HG03064 (cell line): ENCODE results near the gene ZNF740.
"Not testable (repeated sequence)": the region's sequence is repeated elsewhere in the genome, so short reads cannot be mapped to it uniquely, and the experiment has no call there.

ENCODE experiments used
- ATAC-seq: cut with Tn5 transposase; IDR thresholded peaks from one replicate; pipeline ENCODE4 v1.9.1; 2021; ENCODE audit warnings: low read depth; ENCODE audit not compliant: unreplicated experiment

The ZNF740 gene, protein sequence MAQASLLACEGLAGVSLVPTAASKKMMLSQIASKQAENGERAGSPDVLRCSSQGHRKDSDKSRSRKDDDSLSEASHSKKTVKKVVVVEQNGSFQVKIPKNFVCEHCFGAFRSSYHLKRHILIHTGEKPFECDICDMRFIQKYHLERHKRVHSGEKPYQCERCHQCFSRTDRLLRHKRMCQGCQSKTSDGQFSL

DNA sequence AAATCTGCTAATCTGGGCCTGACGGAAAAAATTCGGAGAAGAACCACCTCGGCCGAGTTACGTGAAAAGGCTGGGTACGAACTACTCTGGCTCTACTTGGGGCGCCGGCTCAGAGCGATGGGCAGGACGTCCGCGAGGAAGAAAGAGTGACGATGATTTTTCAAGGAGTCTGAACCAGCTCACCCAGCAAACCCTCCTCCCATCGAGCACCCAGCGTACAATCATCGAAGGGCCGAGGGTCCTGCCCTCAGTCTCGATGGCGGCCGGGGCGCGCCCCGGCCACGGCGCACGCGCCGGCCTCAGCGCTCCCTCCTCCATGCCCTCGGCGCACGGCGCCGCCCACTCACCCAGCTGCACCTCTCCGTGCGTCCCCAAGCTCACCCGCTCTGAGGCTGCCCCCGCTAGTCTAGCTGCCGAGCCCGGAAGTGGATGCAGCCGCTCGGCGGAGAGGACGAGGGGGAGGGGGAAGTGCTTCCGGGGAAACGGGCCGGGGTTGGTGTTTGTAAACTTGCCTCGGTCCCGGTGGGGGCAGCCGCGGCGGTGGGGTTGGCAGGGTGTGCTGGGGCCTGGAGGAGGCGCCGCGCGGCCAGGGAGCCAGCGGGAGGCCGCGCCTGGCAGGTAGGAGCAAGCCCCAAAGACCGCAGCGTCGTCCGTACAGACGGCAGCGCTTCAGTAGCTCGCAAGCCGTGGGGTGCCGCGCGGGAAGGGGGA lies at the start of gene ZNF740, which contains the start of gene CSAD:
Gene ZNF740, plus strand, starts transcription at position 503 of the 711 bp plus-strand sequence. CDS start 1,262 bp downstream, outside the sequence.
Gene CSAD, minus strand, starts transcription at position 706 of the 711 bp plus-strand sequence. CDS start 7,455 bp downstream, outside the sequence.
- peak; percentile 95 for ATAC-seq

DNA sequence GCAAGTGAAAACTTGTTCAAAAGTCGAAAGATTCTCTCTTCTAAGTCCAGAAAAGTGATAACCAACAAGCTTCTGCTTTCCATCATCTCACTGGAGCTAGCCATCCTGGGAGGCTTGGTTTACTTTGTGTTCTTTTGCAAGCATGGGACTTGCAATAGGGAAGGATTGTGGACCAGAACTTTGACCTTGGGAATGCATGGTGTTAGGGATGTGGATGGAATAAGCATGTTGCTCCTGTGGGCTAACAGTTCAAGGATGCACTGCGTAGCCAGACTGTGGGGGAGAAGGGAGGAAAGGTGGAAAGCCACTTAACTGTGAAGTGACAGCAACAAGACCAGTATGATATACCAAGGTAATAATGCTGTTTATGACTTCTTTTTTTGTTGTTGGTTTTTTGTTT lies 48.7 kb upstream of the ZNF740 start:
- no peak for ATAC-seq

DNA sequence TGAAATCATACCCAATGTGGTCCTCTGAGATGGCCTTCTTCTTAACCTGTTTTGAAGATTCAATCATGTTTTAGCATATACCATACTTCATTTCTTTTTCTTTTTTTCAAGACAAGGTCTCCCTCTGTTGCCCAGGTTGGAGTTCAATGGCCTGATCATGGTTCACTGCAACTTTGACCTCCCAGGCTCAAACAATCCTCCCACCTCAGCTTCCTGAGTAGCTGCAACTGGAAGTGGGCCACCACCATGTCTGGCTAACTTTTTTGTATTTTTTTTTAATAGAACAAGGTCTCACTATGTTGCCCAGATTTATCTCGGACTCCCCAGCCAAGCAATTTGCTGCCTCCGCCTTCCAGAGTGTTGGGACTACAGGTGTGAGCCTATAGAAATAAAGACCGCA lies 46.8 kb upstream of the ZNF740 start:
- no peak for ATAC-seq

DNA sequence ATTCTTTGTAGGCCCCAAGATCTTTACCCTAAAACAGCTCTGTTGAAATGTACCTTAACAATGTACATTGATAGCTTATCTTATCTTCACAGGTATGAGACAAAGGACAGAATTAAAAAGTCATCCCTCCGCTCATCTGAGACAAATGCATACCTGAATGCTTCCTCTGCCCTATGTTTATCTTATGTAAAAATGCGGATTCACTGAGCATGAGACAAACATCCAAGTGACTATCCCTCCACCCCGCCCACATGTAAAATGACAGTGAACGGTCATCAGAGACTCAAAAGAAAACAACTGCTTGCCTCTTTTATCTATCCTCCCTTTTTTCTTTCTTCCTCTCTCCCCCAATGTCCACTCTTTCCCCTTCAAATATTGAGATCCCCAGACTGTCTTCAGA lies 37.2 kb upstream of the ZNF740 start:
- no peak for ATAC-seq

DNA sequence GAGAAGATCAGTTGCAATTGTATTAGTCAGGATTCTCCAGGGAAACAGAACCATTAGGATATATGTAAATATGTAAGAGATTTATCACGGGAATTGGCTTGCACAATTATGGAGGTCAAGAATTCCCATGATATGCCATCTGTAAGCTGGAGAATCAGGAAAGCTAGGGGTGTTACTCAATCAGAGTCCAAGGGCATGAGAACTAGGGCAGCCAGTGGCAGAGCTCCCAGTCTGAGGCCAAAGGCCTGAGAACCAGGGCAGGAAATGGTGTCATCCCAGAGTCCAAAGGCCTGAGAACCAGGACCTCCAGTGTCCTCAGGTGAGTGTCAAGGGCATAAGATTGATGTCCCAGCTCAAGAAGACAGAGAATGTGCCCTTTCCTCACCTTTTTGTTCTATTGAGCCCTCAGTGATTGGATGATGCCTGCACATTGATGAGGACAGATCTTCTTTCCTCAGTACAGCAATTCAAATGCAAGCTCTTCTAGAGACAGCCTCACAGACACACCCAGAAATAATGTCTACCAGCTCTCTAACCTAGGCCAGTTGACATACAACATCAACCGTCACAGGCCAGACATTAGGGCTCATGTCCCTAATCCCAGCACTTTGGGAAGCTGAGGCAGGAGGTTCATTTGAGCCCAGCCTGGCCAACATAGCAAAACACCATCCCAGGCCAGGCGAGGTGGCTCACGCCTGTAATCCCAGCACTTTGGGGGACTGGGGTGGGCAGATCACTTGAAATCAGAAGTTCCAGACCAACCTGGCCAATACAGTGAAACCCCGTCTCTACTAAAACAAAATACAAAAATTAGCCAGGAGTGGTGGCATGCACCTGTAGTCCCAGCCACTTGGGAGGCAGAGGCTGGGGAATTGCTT lies 34.9 kb upstream of the ZNF740 start:
- no peak for ATAC-seq

DNA sequence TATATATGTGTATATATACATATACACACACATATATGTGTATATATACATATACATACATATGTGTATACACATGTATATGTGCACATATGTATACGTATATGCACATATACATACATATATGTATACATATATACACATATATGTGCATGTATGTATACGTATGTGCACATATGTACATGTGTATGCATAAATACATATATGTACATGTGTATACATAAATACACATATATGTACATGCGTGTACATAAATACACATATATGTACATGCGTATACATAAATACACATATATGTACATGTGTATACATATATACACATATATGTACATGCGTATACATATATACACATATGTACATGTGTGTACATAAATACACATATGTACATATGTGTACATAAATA lies 33.3 kb upstream of the ZNF740 start:
- ATAC-seq = no peak

DNA sequence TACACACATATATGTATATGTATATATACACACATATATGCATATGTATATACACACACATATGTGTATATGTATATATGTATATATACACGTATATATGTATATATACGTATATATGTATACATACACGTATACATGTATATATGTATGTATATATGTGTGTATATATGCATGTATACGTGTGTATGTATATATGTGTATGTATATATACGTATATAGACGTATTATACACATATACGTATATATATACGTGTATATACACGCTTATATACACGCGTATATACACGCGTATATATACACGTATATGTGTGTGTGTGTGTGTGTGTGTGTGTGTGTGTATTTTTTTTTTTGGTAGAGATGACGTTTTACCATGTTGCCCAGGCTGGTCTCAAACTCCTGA lies 32.9 kb upstream of the ZNF740 start:
- ATAC-seq = no peak

DNA sequence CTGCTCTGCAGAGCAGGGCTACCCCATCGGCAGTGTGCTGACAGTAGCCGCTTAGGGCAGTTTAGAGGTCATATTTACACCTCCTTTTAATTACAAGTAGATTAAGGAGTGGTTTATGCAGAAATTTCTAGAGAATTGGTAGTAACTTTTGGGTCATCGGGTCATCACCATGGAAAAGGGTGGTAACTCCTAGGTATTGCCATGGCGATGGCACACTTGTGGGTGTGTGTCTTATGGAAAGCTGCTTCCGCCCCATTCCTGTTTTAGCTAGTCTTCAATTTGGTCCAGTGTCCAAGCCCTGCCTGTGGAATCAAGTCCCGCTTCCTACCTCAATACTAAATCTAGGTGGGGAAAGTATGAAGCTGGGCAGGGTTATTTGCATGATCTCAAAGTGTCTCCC lies 29.5 kb upstream of the ZNF740 start:
- no peak for ATAC-seq

DNA sequence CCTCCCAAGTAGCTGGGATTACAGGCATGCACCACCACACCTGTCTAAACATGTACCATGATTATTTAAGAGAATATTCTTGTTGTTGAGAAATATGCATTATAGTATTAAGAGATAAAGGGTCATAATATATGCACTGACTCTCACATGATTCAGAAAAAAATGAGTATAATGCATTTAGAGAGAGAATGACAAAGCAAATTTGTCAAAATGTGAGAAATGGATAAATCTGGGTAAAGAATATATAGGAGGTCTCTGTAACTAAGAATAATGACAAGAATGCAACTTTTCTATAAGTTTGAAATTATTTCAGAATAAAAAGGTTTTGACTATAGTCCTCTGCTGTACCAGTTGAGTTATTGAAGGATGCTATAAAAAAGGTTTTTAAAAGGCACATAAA lies 28.1 kb upstream of the ZNF740 start:
- no peak for ATAC-seq

DNA sequence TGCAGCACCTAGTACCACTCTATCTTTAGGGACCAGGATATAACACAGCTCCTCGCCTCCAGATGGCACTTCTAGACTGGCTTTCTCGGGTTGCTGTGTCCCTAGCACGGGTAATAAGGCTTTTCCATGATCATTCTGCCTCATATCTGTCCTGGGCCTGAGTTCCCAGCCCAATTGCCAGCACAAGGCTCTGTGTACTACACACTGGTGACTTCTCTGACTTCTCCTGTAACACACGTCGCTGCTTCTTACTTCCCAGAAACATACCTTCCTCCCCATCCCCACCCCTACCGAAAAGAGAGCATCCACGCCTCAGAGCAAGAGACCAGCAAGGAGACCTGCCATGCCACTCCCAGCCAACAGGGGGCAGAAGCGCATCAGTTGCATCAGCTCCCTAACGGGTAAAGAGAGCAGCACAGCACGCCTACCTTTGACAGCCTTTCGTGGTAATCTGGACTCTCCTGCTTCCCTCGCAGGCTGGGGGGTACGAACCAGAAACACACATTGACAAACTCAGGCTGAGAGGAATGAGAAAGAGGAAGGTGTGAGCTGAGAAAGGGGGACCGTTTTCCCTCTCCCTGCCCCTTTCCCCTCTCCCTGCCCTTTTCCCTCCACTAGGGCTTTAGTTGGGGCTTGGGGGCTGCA lies 21.2 kb upstream of the ZNF740 start:
- ATAC-seq = peak; percentile 89

DNA sequence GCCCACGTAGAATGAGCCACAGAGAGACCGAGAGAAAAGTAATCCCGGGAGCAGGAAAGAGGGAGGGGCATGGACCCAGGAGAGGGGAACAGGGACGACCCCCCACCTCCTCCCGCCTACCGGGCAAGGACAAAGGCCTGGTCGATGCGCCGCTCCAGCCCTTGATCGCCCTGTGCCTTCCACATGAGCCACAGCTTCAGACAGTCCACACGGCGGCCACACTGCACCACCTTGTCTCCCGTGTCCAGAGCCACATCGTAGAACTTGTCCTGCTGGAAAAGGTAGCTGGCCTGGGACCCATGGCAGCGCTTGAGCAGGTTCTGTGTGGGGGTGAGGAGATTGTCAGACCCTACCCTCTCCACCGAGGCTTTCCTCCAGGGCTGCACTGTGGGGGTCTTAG lies 20.5 kb upstream of the ZNF740 start:
- ATAC-seq = no peak

DNA sequence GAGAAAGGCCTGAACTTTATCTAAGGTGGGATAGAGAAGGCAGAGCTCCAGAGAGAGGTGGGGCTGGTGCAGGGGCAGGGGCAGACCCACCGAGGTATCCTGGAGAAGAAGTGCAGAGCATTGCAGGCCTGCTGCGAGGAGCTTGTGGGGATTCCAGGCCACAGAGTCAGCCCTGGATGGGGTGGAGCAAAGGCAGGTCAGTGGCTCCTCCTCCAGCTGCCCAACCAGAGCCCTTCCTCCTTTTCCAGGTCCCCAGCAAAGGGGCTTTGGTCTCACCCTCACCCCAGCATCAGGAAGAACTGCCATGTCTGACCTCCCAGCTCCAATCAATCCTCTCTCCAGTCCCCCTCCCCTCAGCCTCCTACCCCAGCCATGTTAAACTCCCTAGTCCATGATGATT lies 19.8 kb upstream of the ZNF740 start:
- no peak for ATAC-seq

DNA sequence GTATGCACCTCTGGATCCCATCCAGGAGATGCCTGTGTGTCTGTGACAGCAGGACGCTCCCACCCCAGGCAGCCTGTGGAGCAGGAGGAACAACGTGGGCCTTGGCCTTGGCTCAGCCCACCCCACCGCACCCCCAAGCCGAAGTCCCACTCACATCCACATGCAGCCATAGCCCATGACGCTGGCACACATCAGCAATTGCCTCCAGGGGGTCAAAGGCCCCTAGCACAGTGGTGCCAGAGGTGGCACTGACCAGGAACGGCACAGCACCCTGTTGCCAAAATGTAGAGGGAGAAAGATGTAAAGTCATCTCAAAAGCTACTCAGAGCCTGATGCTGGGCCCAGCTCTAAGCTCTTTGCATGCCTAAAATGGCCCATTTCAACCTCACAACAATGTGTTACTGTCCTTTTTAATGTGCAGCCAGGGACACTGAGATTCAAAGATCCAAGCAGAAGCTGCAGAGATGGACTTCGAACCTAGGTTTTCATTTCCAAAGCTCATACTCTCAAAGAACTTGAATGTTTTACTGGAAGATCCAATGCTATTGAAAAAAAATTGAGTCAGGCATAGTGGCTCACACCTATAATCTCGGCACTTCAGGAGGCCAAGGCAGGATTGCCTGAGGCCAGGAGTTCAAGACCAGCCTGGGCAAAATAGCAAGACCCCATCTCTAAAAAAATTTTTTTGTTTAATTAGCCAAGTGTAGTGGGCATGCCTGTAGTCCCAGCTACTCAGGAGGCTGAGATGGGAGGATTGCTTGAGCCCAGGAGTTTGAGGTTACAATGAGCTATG lies 19.2 kb upstream of the ZNF740 start:
- no peak for ATAC-seq

DNA sequence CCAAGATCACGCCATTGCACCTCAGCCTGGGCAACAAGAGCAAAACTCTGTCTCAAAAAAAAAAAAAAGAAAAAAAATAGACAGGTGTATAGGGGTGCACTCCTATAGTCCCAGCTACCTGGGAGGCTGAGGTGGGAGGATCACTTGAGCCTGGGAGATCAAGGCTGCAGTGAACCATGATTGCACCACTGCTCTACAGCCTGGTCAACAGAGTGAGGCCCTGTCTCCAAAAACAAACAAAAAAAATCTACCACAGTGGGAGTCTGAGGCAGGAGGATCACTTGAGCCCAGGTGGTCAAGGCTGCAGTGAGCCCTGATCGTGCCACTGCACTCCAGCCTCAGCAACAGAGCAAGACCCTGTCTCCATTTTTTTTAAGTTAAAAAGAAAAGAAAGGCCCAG lies 17.5 kb upstream of the ZNF740 start:
- not testable (repeated sequence) for ATAC-seq

DNA sequence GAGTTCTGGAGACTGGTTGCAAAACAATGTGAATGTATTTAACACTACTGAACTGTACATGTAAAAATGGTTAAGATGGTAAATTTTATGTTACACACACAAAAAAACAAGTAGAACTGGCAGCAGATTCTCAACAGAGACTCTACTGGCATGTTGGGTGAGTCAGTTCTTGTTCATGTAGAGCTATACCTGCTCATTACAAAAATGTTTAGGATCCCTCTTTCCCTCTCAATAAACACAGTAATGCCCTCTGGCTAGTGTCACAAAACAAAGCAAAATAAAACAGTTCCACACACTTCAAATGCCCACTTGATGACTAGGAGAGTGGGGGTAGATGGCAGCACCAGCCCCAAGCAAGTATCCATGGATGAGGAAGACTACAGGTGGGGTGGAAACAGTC lies 13.7 kb upstream of the ZNF740 start:
- ATAC-seq = no peak

DNA sequence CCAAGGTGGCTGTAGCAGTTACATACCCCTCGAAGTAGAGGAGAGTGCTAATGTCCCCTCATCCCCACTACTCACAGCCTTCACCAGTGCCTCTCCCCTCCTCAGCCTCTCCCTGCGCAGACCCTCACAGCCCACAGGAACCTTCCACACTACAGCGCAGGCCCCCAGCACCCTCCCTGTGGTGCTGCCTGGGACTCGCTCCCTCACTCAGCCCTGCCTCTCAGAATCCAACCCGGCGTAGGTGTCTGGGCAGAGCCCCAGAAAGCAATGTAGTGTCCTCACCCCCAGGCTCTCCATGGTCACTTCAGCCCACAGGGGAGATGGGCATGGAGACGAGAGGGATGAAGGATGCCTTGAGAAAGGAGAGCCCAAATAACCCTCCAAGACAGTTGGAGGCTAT lies 10.9 kb upstream of the ZNF740 start:
- ATAC-seq = no peak

DNA sequence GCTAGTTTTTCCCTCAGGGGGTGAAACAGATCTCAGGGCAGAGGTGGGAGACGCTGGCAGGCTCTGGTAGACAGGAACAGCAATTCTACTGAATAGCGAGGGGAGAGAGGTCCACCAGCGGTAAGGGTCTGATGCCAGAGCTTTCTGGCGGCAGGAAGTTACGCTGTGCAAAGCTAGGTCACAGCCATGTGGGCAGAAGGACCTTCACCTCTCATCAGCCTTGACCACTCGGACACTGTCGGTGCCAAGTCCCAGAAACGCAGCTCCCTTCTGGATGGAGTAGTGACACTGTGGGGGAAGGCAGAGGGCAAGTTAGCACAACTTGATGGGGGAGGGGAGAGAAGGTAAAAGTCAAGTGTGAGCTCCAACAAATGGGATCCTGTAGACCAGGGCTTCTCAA lies 10.3 kb upstream of the ZNF740 start:
- no peak for ATAC-seq

DNA sequence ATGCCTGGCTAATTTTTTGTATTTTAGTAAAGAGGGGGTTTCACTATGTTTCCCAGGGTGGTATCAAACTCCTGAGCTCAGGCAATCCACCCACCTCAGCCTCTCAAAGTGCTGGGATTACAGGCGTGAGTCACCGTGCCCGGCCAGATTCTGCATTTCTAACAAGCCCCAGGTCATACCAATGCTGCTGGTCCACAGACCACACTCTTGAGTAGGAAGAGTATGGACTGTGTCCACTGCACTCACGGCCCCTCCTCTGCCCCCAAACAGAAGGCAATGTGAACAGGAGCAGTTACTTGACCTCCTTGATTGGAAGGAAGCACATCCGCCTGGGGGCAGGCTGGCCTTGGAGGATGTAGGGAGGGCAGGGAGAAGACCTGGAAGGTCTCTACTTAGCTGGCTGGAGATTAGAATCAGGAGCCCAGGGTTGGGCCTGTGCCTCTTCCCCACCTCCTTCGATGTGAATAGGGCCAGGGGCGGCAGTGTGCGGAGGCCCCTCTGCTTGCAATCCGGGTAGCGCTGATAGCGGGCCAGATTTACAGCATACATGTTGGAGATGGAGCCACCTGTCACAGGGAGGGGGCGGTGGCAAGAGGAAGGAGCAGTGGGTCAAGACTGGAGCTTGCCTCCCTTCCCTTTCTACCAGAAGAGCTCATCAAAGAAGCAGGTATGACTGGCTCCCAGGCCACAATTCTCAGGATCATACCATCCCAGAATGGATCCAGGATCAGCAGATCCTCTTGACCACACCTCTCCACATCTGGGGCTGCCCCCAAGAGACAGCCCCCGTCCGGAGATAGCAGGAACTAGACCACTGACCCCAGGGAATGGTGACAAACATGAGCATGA lies 9.4 kb upstream of the ZNF740 start:
- no peak for ATAC-seq

DNA sequence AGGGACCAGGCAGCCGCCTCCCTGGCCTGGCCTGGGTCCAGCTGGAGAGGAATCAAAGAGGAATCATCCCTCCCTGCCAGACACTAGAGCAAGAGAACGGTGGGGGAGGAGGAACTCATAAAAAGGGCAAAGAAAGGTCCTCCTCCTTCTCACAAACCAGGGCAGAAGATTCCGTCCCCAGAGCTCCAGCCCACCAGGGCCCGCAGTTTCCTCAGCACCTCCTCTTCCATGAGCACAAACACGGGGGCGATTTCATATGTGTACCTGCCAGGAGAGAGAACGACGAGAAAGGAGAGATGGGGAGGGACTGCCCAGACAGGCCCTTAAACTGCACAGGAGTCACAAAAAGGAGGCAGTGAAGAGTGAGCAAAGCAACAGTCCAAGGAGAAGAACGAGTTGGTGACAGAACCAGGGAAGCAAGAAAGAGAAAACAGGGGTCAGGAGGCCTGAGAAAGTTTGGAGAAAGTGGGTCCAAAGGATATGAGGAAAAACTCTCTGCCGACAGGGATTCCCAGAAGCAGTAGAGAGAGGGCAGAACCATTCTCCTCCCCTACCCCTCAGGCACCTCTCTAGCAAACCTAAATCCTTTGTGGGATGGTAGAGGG lies 8.7 kb upstream of the ZNF740 start:
- no peak for ATAC-seq
